ENCODE results near the gene TTC28. TPM values are rescaled to one million over a fixed set of nuclear protein-coding genes. Genes with fewer than 3 reads are reported as not detected.

TTC28 gene
- total RNA-seq, 1 donor from 2014 or later: 70.8 TPM

GRCh38 chr22:27934069-27934468 lies 745.6 kb downstream of the TTC28 start:
- Mint-ChIP-seq H3K27ac (ENCODE audit: unreplicated experiment) (no peak overlapping the region), H3K36me3 (ENCODE audit: low read depth, unreplicated experiment) (no peaks in the 10 kb centered on the region), H3K4me3 (ENCODE audit: unreplicated experiment) (no peak overlapping the region), H3K4me1 (ENCODE audit: unreplicated experiment) (peaks cover 3% of the 10 kb centered on the region), H3K27me3 (ENCODE audit: unreplicated experiment) (no peaks in the 10 kb centered on the region), H3K9me3 (ENCODE audit: unreplicated experiment) (no peaks in the 10 kb centered on the region)
- no peak for TF ChIP-seq CTCF (IDR thresholded peaks at IDR 0.05; ENCODE audit: unreplicated experiment)
- DNase-seq (ENCODE audit: low spot score): no peak

DNA sequence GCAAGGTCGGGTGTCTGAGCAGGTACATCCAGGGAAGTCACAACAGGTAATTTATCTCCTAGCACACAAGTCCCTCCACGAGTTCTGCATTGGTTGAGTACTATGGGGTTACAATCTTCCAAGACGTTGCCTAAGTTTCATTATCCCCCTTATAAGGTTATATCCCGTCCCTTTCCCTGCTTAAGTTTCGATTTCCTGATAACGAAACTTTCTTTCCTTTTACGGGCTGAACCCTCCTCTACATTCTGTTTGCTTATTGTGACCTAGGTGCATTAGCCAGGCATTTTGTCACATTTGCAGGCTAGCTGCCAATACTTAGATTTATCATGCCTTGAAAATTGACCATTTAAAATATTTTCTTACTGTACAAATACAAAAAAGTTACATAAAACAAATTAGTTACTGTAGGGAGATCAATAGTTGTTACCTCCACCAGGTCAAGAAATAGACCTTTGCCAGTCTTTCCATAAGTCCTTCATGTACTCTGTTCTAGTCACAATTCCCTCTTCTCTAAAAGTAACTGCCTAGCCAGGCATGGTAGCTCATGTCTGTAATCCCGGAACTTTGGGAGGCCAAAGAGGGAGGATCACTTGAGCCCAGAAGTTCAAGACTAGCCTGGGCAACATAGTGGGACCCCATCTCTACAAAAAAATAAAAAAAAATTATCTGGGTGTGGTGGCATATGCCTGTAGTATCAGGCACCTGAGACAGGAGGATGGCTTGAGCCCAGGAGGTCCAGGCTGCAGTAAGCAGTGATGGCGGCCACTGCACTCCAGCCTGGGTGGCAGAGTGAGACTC lies 746.3 kb downstream of the TTC28 start:
- no peaks in the 10 kb centered on the region for H3K9me3 Mint-ChIP-seq (ENCODE audit: unreplicated experiment)
- H3K4me3 Mint-ChIP-seq (ENCODE audit: unreplicated experiment): no peak overlapping the region
- DNase-seq (ENCODE audit: low spot score): no peak
- TF ChIP-seq CTCF (IDR thresholded peaks at IDR 0.05; ENCODE audit: unreplicated experiment): no peak
- H3K27me3 Mint-ChIP-seq (ENCODE audit: unreplicated experiment): no peaks in the 10 kb centered on the region
- peaks cover 3% of the 10 kb centered on the region for H3K4me1 Mint-ChIP-seq (ENCODE audit: unreplicated experiment)
- H3K36me3 Mint-ChIP-seq (ENCODE audit: low read depth, unreplicated experiment): no peaks in the 10 kb centered on the region
- H3K27ac Mint-ChIP-seq (ENCODE audit: unreplicated experiment): no peak overlapping the region

GRCh38 chr22:27930331-27931060 lies 749.1 kb downstream of the TTC28 start:
- no peak for TF ChIP-seq CTCF (IDR thresholded peaks at IDR 0.05; ENCODE audit: unreplicated experiment)
- H3K27me3 Mint-ChIP-seq (ENCODE audit: unreplicated experiment): no peaks in the 10 kb centered on the region
- peak overlapping the region; percentile 1 for H3K27ac Mint-ChIP-seq (ENCODE audit: unreplicated experiment)
- no peaks in the 10 kb centered on the region for H3K9me3 Mint-ChIP-seq (ENCODE audit: unreplicated experiment)
- DNase-seq (ENCODE audit: low spot score): no peak
- H3K4me1 Mint-ChIP-seq (ENCODE audit: unreplicated experiment): peaks cover 3% of the 10 kb centered on the region
- H3K4me3 Mint-ChIP-seq (ENCODE audit: unreplicated experiment): no peak overlapping the region
- H3K36me3 Mint-ChIP-seq (ENCODE audit: low read depth, unreplicated experiment): no peaks in the 10 kb centered on the region

Small RNA genes within 50 kb of the gene (microRNA-seq; reads per million reads assigned to microRNA genes)
- not detected for gene MIR5739 (ENCODE audit: unreplicated experiment)

Other genes with a start within 250 kb of the TTC28 start
- gene CHEK2, start 62.0 kb upstream of the TTC28 start, total RNA-seq (ENCODE audit: unreplicated experiment): 11.2 TPM
- gene HSCB, start 62.2 kb upstream of the TTC28 start, total RNA-seq (ENCODE audit: unreplicated experiment): 16.6 TPM
- 21.9 TPM for gene CCDC117, start 92.9 kb upstream of the TTC28 start, total RNA-seq (ENCODE audit: unreplicated experiment)
- 71.3 TPM for gene XBP1, start 120.7 kb upstream of the TTC28 start, total RNA-seq (ENCODE audit: unreplicated experiment)
- gene ZNRF3, start 203.7 kb upstream of the TTC28 start, total RNA-seq (ENCODE audit: unreplicated experiment): 3.3 TPM

Measured in endothelial cell (in vitro differentiated cells).